ENCODE measurements around the gene GNAS-AS1. TPM values are rescaled to one million over a fixed set of nuclear protein-coding genes. Genes with fewer than 3 reads are reported as not detected.
"Not testable (repeated sequence)": the region's sequence is repeated elsewhere in the genome, so short reads cannot be mapped to it uniquely, and the experiment has no call there.

GNAS-AS1 gene
- total and polyA plus RNA-seq, 2 donors (not counting 1 experiment from before 2014, with no cell fraction given): 1.5 TPM; not detected in 1

DNA sequence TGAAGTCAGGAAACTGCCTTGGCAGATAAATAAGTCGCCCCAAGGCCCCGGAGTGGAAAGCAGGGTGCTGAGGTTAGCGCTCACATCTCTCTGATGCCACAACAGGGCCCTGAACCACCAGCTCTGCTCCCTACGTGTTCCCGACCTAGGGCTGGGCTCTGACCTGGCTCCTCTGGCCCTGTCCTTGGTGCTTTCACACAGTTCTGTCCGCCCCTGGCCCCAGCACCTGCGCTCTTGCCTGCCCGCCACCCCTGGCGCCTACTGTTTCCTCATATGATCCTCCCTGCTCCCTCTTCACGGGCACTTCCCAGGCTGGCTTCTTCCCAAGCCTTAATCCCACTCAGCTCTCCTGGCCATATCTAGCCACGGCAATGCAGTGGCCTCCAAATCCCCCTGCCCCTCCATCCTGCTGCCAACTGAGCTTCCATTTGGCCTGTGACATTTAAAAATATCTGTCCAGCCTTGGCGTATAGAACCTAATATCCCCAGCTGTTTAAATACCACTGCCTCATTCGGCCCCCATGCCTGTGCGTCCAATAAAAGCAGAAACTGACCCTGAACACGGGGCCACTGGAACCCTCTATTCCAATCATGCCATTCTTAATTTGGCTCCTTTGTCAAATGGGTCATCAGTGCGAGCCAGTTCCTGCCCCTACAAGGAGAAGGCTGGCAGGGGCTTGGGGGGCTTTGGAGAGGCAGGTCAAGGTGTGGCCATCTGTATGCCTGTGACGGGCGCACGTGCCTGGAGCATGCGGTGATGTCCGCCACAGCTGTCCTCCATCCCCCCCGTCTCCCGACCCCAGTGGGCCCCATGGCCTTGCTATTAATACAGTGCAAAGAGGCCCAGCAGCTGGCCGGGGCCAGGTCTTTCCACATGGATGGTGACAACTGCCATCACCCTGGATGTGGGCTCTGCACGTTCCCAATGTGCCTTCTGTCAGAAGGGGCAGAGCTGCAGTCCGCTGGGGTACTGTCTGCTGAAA, 27.7 kb downstream of the GNAS-AS1 start:
- intact Hi-C loops (cut with micrococcal nuclease): no loop called here
- H3K4me1 ChIP-seq (ENCODE audit: control insufficient read depth in 2 of 2, insufficient read depth in 2 of 2, low read length in 2 of 2): no peaks in the 10 kb centered on the region
- peaks cover 0 to 6% (median 0%) of the 10 kb centered on the region in 3 donors for H3K9me3 ChIP-seq (ENCODE audit: control extremely low read depth in 1 of 3, control insufficient read depth in 2 of 3, insufficient read depth in 1 of 3, low read length in 2 of 3)
- no peak overlapping the region for H3K27ac ChIP-seq (ENCODE audit: low read length in 2 of 2)
- H3K27ac Mint-ChIP-seq: no peak overlapping the region
- H4K20me1 ChIP-seq (ENCODE audit: control insufficient read depth, insufficient read depth, low read length, poor library complexity, severe bottlenecking): no peaks in the 10 kb centered on the region
- TF ChIP-seq, protein P1, sequence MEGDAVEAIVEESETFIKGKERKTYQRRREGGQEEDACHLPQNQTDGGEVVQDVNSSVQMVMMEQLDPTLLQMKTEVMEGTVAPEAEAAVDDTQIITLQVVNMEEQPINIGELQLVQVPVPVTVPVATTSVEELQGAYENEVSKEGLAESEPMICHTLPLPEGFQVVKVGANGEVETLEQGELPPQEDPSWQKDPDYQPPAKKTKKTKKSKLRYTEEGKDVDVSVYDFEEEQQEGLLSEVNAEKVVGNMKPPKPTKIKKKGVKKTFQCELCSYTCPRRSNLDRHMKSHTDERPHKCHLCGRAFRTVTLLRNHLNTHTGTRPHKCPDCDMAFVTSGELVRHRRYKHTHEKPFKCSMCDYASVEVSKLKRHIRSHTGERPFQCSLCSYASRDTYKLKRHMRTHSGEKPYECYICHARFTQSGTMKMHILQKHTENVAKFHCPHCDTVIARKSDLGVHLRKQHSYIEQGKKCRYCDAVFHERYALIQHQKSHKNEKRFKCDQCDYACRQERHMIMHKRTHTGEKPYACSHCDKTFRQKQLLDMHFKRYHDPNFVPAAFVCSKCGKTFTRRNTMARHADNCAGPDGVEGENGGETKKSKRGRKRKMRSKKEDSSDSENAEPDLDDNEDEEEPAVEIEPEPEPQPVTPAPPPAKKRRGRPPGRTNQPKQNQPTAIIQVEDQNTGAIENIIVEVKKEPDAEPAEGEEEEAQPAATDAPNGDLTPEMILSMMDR (IDR thresholded peaks at IDR 0.05): no peak
- TF ChIP-seq EZH2 (IDR thresholded peaks at IDR 0.05; ENCODE audit: borderline replicate concordance, insufficient read depth, low read depth, low read length, poor library complexity, severe bottlenecking): no peak
- H3K79me2 ChIP-seq (ENCODE audit: control insufficient read depth, insufficient read depth, low read length): no peaks in the 10 kb centered on the region
- no peak overlapping the region for H3K4me3 ChIP-seq (ENCODE audit: control extremely low read depth in 1 of 5, extremely low read depth in 1 of 5, insufficient read depth in 1 of 5, low read depth in 2 of 5, low read length in 4 of 5)
- H3K4me1 Mint-ChIP-seq: no peaks in the 10 kb centered on the region
- H2AFZ ChIP-seq (ENCODE audit: insufficient read depth, low read depth, low read length, poor library complexity, severe bottlenecking): no peak overlapping the region
- POLR2A ChIA-PET: no interaction called here
- H3K4me2 ChIP-seq (replicated peaks; ENCODE audit: low read depth, low read length, poor library complexity, severe bottlenecking): no peak overlapping the region
- WGBS (ENCODE audit: insufficient coverage): 96% methylated on average over 26 of the region's 26 CpGs
- no peaks in the 10 kb centered on the region for H3K27me3 ChIP-seq (replicated peaks in 1 of 4; ENCODE audit: control extremely low read depth in 1 of 4, control insufficient read depth in 3 of 4, insufficient read depth in 4 of 4, low read length in 3 of 4)
- H3K4me3 Mint-ChIP-seq: no peak overlapping the region
- H3K27me3 Mint-ChIP-seq: no peaks in the 10 kb centered on the region
- DNase-seq (no peak), ATAC-seq (ENCODE audit: low read depth) (no peak)
- H3K9me3 Mint-ChIP-seq (ENCODE audit: insufficient read depth): no peaks in the 10 kb centered on the region
- CTCF ChIA-PET: interaction anchor here (0.5 kb wide), 1 partner anchor 416 kb away, joined by 3 read pairs; no protein-coding TSS in a partner anchor
- H3K36me3 ChIP-seq (replicated peaks in 1 of 2; ENCODE audit: control extremely low read depth in 1 of 2, control insufficient read depth in 1 of 2, extremely low read depth in 1 of 2, insufficient read depth in 2 of 2, low read length in 1 of 2): no peaks in the 10 kb centered on the region
- no peak overlapping the region for H3K9ac ChIP-seq (ENCODE audit: low read length)

DNA sequence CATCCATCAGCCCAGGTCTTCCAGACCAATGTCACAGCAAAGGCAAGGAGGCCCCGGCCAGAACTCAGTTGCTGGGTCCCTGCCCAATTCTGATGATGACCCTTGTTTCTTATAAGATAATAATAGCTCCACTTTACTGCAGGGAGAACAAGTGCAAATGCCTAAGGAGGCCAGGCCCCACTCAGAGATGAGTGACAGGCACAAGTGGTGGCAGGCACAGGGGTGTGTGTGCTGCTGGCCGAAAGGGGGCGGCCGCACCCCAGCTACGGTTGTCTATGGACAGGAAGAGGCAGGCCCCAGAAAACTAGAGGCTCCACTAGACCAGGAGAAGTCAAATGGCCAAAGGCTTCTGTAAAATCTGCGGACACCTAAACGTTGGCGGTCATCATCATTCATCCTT, 28.6 kb downstream of the GNAS-AS1 start:
- Histone ChIP-seq H3K4me2 (replicated peaks; ENCODE audit: low read depth, low read length, poor library complexity, severe bottlenecking) (no peak overlapping the region), H3K27ac (ENCODE audit: low read length in 2 of 2) (no peak overlapping the region), H2AFZ (ENCODE audit: insufficient read depth, low read depth, low read length, poor library complexity, severe bottlenecking) (no peak overlapping the region), H3K27me3 (replicated peaks in 1 of 4; ENCODE audit: control extremely low read depth in 1 of 4, control insufficient read depth in 3 of 4, insufficient read depth in 4 of 4, low read length in 3 of 4) (no peaks in the 10 kb centered on the region), H4K20me1 (ENCODE audit: control insufficient read depth, insufficient read depth, low read length, poor library complexity, severe bottlenecking) (no peaks in the 10 kb centered on the region), H3K9ac (ENCODE audit: low read length) (no peak overlapping the region), H3K9me3 (ENCODE audit: control extremely low read depth in 1 of 3, control insufficient read depth in 2 of 3, insufficient read depth in 1 of 3, low read length in 2 of 3) (peaks cover 0 to 6% (median 0%) of the 10 kb centered on the region in 3 donors), H3K4me3 (ENCODE audit: control extremely low read depth in 1 of 5, extremely low read depth in 1 of 5, insufficient read depth in 1 of 5, low read depth in 2 of 5, low read length in 4 of 5) (no peak overlapping the region), H3K36me3 (replicated peaks in 1 of 2; ENCODE audit: control extremely low read depth in 1 of 2, control insufficient read depth in 1 of 2, extremely low read depth in 1 of 2, insufficient read depth in 2 of 2, low read length in 1 of 2) (no peaks in the 10 kb centered on the region), H3K79me2 (ENCODE audit: control insufficient read depth, insufficient read depth, low read length) (no peaks in the 10 kb centered on the region), H3K4me1 (ENCODE audit: control insufficient read depth in 2 of 2, insufficient read depth in 2 of 2, low read length in 2 of 2) (no peaks in the 10 kb centered on the region)
- Mint-ChIP-seq H3K27ac (no peak overlapping the region), H3K4me1 (no peaks in the 10 kb centered on the region), H3K9me3 (ENCODE audit: insufficient read depth) (no peaks in the 10 kb centered on the region), H3K27me3 (no peaks in the 10 kb centered on the region), H3K4me3 (no peak overlapping the region)
- ChIA-PET CTCF (no interaction called here), POLR2A (no interaction called here)
- WGBS (ENCODE audit: insufficient coverage): 96% methylated on average over 7 of the region's 8 CpGs
- TF ChIP-seq EZH2 (IDR thresholded peaks at IDR 0.05; ENCODE audit: borderline replicate concordance, insufficient read depth, low read depth, low read length, poor library complexity, severe bottlenecking): no peak
- TF ChIP-seq, protein P1 (IDR thresholded peaks at IDR 0.05): no peak
- ATAC-seq (ENCODE audit: low read depth): no peak
- intact Hi-C loops (cut with micrococcal nuclease): no loop called here
- DNase-seq: no peak

DNA sequence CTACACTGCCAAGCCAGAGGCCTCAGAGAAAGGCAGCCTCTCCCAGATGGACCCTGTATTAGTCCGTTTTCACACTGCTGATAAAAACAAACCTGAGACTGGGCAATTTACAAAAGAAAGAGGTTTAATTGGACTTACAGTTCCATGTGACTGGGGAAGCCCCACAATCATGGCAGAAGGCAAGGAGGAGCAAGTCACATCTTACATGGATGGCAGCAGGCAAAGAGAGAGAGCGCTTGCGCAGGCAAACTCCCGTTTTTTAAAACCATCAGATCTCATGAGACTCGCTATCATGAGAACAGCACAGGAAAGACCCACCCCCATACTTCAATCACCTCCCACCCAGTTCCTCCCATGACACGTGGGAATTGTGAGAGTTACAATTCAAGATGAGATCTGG, 30.2 kb downstream of the GNAS-AS1 start:
- ATAC-seq (ENCODE audit: low read depth); H3K4me2 ChIP-seq (replicated peaks; ENCODE audit: low read depth, low read length, poor library complexity, severe bottlenecking); H3K9me3 ChIP-seq (ENCODE audit: control extremely low read depth in 1 of 3, control insufficient read depth in 2 of 3, insufficient read depth in 1 of 3, low read length in 2 of 3); H3K79me2 ChIP-seq (ENCODE audit: control insufficient read depth, insufficient read depth, low read length); H4K20me1 ChIP-seq (ENCODE audit: control insufficient read depth, insufficient read depth, low read length, poor library complexity, severe bottlenecking); H3K27me3 Mint-ChIP-seq; H3K4me3 Mint-ChIP-seq; DNase-seq; H2AFZ ChIP-seq (ENCODE audit: insufficient read depth, low read depth, low read length, poor library complexity, severe bottlenecking); H3K9me3 Mint-ChIP-seq (ENCODE audit: insufficient read depth); H3K36me3 ChIP-seq (replicated peaks in 1 of 2; ENCODE audit: control extremely low read depth in 1 of 2, control insufficient read depth in 1 of 2, extremely low read depth in 1 of 2, insufficient read depth in 2 of 2, low read length in 1 of 2); H3K27ac Mint-ChIP-seq; H3K9ac ChIP-seq (ENCODE audit: low read length); H3K4me1 ChIP-seq (ENCODE audit: control insufficient read depth in 2 of 2, insufficient read depth in 2 of 2, low read length in 2 of 2); intact Hi-C loops (cut with micrococcal nuclease); H3K4me1 Mint-ChIP-seq; H3K27me3 ChIP-seq (replicated peaks in 1 of 4; ENCODE audit: control extremely low read depth in 1 of 4, control insufficient read depth in 3 of 4, insufficient read depth in 4 of 4, low read length in 3 of 4); CTCF ChIA-PET; H3K4me3 ChIP-seq (ENCODE audit: control extremely low read depth in 1 of 5, extremely low read depth in 1 of 5, insufficient read depth in 1 of 5, low read depth in 2 of 5, low read length in 4 of 5); POLR2A ChIA-PET; H3K27ac ChIP-seq (ENCODE audit: low read length in 2 of 2): not testable (repeated sequence)
- 100% methylated on average over 1 of the region's 6 CpGs for WGBS (ENCODE audit: insufficient coverage)

Measured in B cell (primary cell).